Adrenal gland (tissue), 12 donors: ENCODE data around the gene LPXN. TPM values are rescaled to one million over a fixed set of nuclear protein-coding genes. Genes with fewer than 3 reads are reported as not detected.
"Not testable (repeated sequence)": the region's sequence is repeated elsewhere in the genome, so short reads cannot be mapped to it uniquely, and the experiment has no call there.

Experiments
- DNase-seq, 7 donors: peaks; one replicate each; pipeline ENCODE4 v3.0.0-alpha.2; 2019 to 2020
- H3K27ac ChIP-seq, 5 donors: fragments of 200-600 bp; sonication (generic) in 4 of 5; 1 replicate in 3 of 5; 2 replicates in 2 of 5; pipeline versions ENCODE4 v1.5.1 to v1.8.0; 2016 to 2020; ENCODE audit warnings: mild to moderate bottlenecking in 1 of 5
- H3K27me3 ChIP-seq: fragments of 200-600 bp; 2 replicates; pipeline ENCODE4 v1.8.0; 2021
- H3K36me3 ChIP-seq, 2 donors: fragments of 200-600 bp; replicated peaks in 1 of 2; 1 replicate in 1 of 2; 2 replicates in 1 of 2; pipeline versions ENCODE4 v1.5.1 to v1.8.0; 2018 to 2022
- H3K4me1 ChIP-seq, 2 donors: fragments of 200-600 bp; replicated peaks in 1 of 2; 1 replicate in 1 of 2; 2 replicates in 1 of 2; pipeline versions ENCODE4 v1.5.1 to v1.8.0; 2018 to 2021
- H3K4me3 ChIP-seq, 4 donors: fragments of 200-600 bp; sonication (generic) in 3 of 4; one replicate each; pipeline ENCODE4 v1.5.1; 2016 to 2018
- H3K9me3 ChIP-seq, 3 donors: fragments of 200-600 bp; sonication (generic) in 1 of 3; replicated peaks in 1 of 3; 1 replicate in 2 of 3; 2 replicates in 1 of 3; pipeline versions ENCODE4 v1.5.1 to v1.8.0; 2016 to 2021
- POLR2A ChIP-seq, 2 donors: fragments of 450-650 bp; IDR thresholded peaks; one replicate each; pipeline ENCODE4 v1.6.1; 2017; ENCODE audit warnings: antibody characterized with exemption in 2 of 2, mild to moderate bottlenecking in 2 of 2, moderate library complexity in 1 of 2
- WGBS, 4 donors: extraction: QIAGEN DNeasy Blood & Tissue Kit in 2 of 4; methylation state at CpG; one replicate each; pipeline versions ENCODE4 v1.1.5 to v1.1.7; 2013 to 2017; 5-methylcytosine and 5-hydroxymethylcytosine counted together
- intact Hi-C, 2 donors: fragments of 100-400 bp; cut with DNase I; formaldehyde crosslinking; loops; one replicate each; pipeline versions ENCODE4 v1.14.1 to v1.15.0; 2022 to 2023
- polyA plus RNA-seq, 3 donors: library from polyadenylated mRNA; stranded (reverse); fragments of 200-250 nt in 2 of 3; fragments of 350-450 nt in 1 of 3; fragmentation: Illumina TruSeq in 1 of 3; extraction: RNeasy Lipid Tissue Mini Kit (QIAGEN cat#74804) in 1 of 3; gene quantifications; one replicate each; pipeline ENCODE4 v1.2.3, GENCODE V29; 2013 to 2014
- total RNA-seq, 9 donors: library from RNA; depleted of rRNA in 4 of 9; stranded (reverse); fragments of >200 nt in 4 of 9; fragments of 120-200 nt in 1 of 9; fragmentation: NEBNext Ultra II Directional in 1 of 9; extraction: Animal tissue kit (Norgen Biotek cat#: 25700) in 1 of 9; gene quantifications; one replicate each; pipeline versions ENCODE4 v1.1.0 to v1.2.4, GENCODE V29; 2013 to 2023
- TF ChIP-seq, protein P1 (sequence below), 6 experiments: fragments of 450-650 bp in 4 of 6; fragments of 200-600 bp in 2 of 6; sonication (generic) in 1 of 6; IDR thresholded peaks; 1 replicate in 5 of 6; 2 replicates in 1 of 6; pipeline versions ENCODE4 v1.5.1 to v1.8.0; 2016 to 2021; ENCODE audit warnings: antibody characterized with exemption in 6 of 6, mild to moderate bottlenecking in 2 of 6, moderate library complexity in 1 of 6
- donor health status: healthy with polysubstance abuse.
- donor health status: Bipolar disorder and iron deficiency.
- donor health status: DM: yes; HTN: yes; CAD: no.
- donor health status: DM: no; HTN: no; CAD: no.
- donor health status: DM: no; HTN: no; CAD: no.
- donor health status: DM: yes; HTN: yes; CAD: no.

LPXN gene
- total and polyA plus RNA-seq, 12 donors, result 3.1 to 24.5 (median 10.2) TPM

DNA sequence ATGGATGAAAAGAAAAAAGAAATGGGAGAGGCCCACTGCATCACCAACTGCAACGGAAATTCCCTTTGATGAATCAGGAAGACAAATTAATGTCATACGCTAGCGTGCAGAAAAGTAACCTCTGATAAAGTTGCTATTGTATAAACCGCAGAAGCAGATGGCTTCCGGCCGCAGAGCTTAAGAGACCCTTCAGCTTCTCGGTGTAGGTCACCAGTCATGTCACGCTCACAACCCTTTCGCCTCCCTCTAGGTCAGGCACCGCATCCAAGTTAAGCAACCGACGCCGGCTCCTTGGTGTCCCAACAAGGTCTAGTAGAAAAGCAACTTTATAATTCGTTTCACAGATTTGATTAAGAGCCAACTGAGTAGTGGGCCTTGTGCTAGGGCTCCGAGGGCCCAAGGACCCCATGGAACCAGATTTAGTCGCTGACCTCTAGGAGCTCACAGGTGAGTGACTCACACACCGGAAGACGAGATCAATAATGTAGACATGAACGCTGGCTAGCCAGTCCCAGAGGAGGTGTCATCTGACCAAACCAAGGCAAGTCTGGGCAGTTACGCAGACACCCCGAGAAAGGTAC lies 2.0 kb upstream of the LPXN start:
- DNase-seq, result peak; percentile 58 to 84 (median 66)
- intact Hi-C loops, result no loop called here
- no peaks in the 10 kb centered on the region for H3K36me3 ChIP-seq

DNA sequence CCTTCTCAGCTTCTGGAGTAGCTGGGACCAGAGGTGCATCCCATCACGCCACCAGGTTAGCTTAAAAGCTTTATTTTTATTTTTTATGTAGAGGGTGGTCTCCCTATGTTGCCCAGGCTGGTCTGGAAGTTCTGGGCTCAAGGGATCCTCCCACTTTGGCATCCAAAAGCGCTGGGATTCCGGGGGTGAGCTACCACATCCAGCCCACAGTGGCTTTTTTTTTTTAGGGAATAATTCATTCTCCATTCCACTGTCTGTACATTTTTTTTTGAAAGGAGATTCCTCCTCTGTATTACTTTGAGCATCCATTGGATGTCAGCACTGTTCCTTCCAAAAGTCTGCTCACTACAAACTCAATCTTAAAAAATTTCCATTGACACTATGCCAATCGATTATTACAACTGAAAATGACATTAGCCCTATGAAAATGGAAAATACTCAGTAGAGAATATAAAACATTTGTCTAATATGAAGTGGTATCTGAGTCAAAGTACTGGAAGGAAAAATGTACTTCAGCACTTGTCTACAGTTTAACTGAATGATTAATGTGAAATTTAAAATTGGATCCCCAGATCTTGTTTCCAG lies 1.3 kb upstream of the LPXN start:
- peak in 1 of 7 donors; percentile 24 for DNase-seq
- peaks cover 16 to 67% of the 10 kb centered on the region in 2 donors for H3K4me1 ChIP-seq
- H3K9me3 ChIP-seq, result no peaks in the 10 kb centered on the region
- peak overlapping the region; percentile 30 to 84 (median 58) for H3K4me3 ChIP-seq
- peak overlapping the region; percentile 94 to 100 (median 99) for H3K27ac ChIP-seq
- 22 to 27% (median 25%) methylated on average over 4 of the region's 4 CpGs for WGBS, 4 donors
- TF ChIP-seq, protein P1, sequence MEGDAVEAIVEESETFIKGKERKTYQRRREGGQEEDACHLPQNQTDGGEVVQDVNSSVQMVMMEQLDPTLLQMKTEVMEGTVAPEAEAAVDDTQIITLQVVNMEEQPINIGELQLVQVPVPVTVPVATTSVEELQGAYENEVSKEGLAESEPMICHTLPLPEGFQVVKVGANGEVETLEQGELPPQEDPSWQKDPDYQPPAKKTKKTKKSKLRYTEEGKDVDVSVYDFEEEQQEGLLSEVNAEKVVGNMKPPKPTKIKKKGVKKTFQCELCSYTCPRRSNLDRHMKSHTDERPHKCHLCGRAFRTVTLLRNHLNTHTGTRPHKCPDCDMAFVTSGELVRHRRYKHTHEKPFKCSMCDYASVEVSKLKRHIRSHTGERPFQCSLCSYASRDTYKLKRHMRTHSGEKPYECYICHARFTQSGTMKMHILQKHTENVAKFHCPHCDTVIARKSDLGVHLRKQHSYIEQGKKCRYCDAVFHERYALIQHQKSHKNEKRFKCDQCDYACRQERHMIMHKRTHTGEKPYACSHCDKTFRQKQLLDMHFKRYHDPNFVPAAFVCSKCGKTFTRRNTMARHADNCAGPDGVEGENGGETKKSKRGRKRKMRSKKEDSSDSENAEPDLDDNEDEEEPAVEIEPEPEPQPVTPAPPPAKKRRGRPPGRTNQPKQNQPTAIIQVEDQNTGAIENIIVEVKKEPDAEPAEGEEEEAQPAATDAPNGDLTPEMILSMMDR (IDR thresholded peaks at IDR 0.05), result peak; percentile 18 to 67 (median 53)
- TF ChIP-seq POLR2A (IDR thresholded peaks at IDR 0.05), result no peak
- intact Hi-C loops, result no loop called here
- no peaks in the 10 kb centered on the region for H3K27me3 ChIP-seq
- H3K36me3 ChIP-seq, result no peaks in the 10 kb centered on the region

More for the DNA sequence above, 2.0 kb upstream of the LPXN start:
- peak overlapping the region; percentile 94 to 100 (median 99) for H3K27ac ChIP-seq
- WGBS, 4 donors, result 0 to 1% (median 0%) methylated on average over 13 to 21 of the region's 21 CpGs
- H3K4me3 ChIP-seq, result peak overlapping the region; percentile 30 to 84 (median 58)
- no peaks in the 10 kb centered on the region for H3K9me3 ChIP-seq
- H3K4me1 ChIP-seq, result peaks cover 18 to 73% of the 10 kb centered on the region in 2 donors
- TF ChIP-seq, protein P1 (IDR thresholded peaks at IDR 0.05), result no peak
- TF ChIP-seq POLR2A (IDR thresholded peaks at IDR 0.05), result peak; percentile 45 to 60
- no peaks in the 10 kb centered on the region for H3K27me3 ChIP-seq

DNA sequence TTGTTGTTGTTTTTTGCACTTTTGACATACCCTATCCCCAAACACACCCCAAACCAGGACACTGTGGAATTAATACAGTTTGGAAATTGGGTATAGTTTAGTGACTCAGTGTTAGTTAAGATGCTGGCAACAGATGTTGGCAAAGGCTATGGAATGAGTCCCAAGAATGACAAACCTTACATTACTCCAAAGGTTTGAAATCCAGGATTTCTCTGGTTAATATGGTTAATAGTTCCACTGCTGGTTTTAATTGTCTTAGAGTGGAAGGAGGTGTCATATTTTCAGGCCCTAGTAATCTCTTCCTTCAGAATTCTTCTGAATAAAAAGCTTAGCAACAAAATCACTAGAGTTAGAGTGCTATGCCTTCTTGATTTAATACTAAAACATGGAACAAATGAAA lies 775 bp downstream of the LPXN start:
- no peak for TF ChIP-seq POLR2A (IDR thresholded peaks at IDR 0.05)
- TF ChIP-seq, protein P1 (IDR thresholded peaks at IDR 0.05), result no peak
- no peaks in the 10 kb centered on the region for H3K9me3 ChIP-seq
- intact Hi-C loops, result no loop called here
- H3K27me3 ChIP-seq, result no peaks in the 10 kb centered on the region
- peaks cover 0 to 5% of the 10 kb centered on the region in 2 donors for H3K36me3 ChIP-seq
- H3K4me1 ChIP-seq, result peaks cover 10 to 47% of the 10 kb centered on the region in 2 donors
- no peak for DNase-seq
- H3K4me3 ChIP-seq, result peak overlapping the region in 1 of 4 donors; percentile 29
- H3K27ac ChIP-seq, result peak overlapping the region; percentile 6 to 76 (median 62)

DNA sequence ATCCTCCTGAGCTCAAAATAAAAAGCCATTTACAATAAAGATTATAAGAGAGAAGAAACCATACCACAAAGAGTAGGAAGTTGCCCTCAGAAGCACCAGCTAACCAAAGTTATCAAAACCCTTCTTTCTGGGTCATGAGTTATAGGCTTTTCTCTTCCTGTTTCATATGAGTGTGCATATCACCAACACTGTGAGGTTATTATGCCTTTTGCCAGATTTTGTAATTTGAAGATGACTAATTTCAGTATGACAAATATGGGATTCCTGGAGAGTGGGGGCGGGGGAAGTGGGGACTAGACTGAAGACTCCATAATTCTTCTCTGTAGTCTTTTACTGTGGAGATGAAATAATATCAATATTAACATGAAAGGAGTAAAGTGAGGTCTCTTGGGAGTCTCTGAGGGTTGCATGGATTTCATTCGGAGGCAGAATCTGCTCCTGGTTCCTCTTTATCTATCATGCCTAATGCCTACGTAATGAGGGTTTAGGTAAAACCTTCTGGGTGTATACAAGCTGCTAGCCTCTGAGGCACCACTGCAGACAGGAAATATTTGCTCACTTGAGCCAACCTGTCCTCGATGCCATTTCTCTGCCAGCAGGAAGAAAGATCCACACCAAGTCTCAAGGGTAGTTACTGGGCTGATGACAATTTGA lies 2.1 kb downstream of the LPXN start:
- TF ChIP-seq, protein P1 (IDR thresholded peaks at IDR 0.05), result no peak
- TF ChIP-seq POLR2A (IDR thresholded peaks at IDR 0.05), result peak in 1 of 2 donors; percentile 16
- Histone ChIP-seq H3K9me3 (no peaks in the 10 kb centered on the region), H3K4me3 (no peak overlapping the region), H3K4me1 (peaks cover 10 to 47% of the 10 kb centered on the region in 2 donors), H3K27ac (peak overlapping the region in 4 of 5 donors; percentile 52 to 76 (median 66)), H3K36me3 (peaks cover 0 to 18% of the 10 kb centered on the region in 2 donors), H3K27me3 (no peaks in the 10 kb centered on the region)
- intact Hi-C loops, result no loop called here
- 49 to 56% (median 51%) methylated on average over 4 of the region's 4 CpGs for WGBS, 4 donors
- DNase-seq, result peak; percentile 52 to 86 (median 81)

DNA sequence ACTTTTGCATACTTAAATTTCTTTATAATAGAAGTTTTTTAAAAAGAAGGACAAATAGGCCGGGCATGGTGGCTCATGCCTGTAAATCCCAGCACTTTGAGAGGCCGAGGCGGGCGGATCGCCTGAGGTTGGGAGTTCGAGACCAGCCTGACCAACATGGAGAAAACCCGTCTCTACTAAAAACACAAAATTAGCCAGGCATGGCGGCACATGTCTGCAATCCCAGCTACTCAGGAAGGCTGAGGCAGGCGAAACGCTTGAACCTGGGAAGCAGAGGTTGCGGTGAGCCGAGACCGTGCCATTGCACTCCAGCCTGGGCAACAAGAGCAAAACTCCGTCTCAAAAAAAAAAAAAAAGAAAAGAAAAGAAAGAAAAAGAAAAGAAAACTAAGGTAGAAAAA lies 2.8 kb downstream of the LPXN start:
- Histone ChIP-seq H3K4me1 (peaks cover 10 to 47% of the 10 kb centered on the region in 2 donors), H3K36me3 (peaks cover 0 to 18% of the 10 kb centered on the region in 2 donors), H3K27ac (peak overlapping the region in 2 of 5 donors; percentile 62 to 76)
- DNase-seq, H3K9me3 ChIP-seq, intact Hi-C loops, H3K4me3 ChIP-seq, H3K27me3 ChIP-seq: not testable (repeated sequence)
- 86 to 93% (median 90%) methylated on average over 14 of the region's 14 CpGs for WGBS, 4 donors
